CD4-positive, alpha-beta T cell treated with Interleukin-4 for 4 hours (primary cell): ENCODE results near the gene CD93.
A peak's percentile ranks its signal among the peaks of the same experiment; 100 is the strongest.

Source experiments
- DNase-seq: peaks from one replicate; pipeline ENCODE4 v3.0.0-alpha.2; 2020

The CD93 gene

GRCh38 chr20:23119456-23120216 lies 33.5 kb upstream of the CD93 start:
- no peak for DNase-seq

GRCh38 chr20:23118766-23119165 lies 32.6 kb upstream of the CD93 start:
- no peak for DNase-seq

- no peak for DNase-seq
Measured at GRCh38 chr20:23118144-23118543, 32.0 kb upstream of the CD93 start.

- DNase-seq: no peak
Measured at GRCh38 chr20:23117738-23118137, 31.6 kb upstream of the CD93 start.

GRCh38 chr20:23116311-23117089 lies 30.4 kb upstream of the CD93 start:
- DNase-seq: no peak

- DNase-seq: peak; percentile 17
Measured at GRCh38 chr20:23115822-23116221, 29.7 kb upstream of the CD93 start.

GRCh38 chr20:23114448-23115082 lies 28.4 kb upstream of the CD93 start:
- DNase-seq: no peak

- no peak for DNase-seq
Measured at GRCh38 chr20:23114018-23114417, 27.9 kb upstream of the CD93 start.

GRCh38 chr20:23112595-23112994 lies 26.5 kb upstream of the CD93 start:
- DNase-seq: no peak

GRCh38 chr20:23111944-23112342 lies 25.8 kb upstream of the CD93 start:
- no peak for DNase-seq

- no peak for DNase-seq
Measured at GRCh38 chr20:23111307-23111943, 25.3 kb upstream of the CD93 start.

GRCh38 chr20:23108871-23109270 lies 22.7 kb upstream of the CD93 start:
- DNase-seq: no peak

GRCh38 chr20:23107466-23107865 lies 21.3 kb upstream of the CD93 start:
- no peak for DNase-seq

- no peak for DNase-seq
Measured at GRCh38 chr20:23106271-23106851, 20.2 kb upstream of the CD93 start.

GRCh38 chr20:23105193-23105592 lies 19.1 kb upstream of the CD93 start:
- DNase-seq: no peak

GRCh38 chr20:23103284-23104018 lies 17.3 kb upstream of the CD93 start:
- DNase-seq: no peak

GRCh38 chr20:23101696-23102406 lies 15.7 kb upstream of the CD93 start:
- DNase-seq: no peak

- no peak for DNase-seq
Measured at GRCh38 chr20:23100720-23101107, 14.6 kb upstream of the CD93 start.

- no peak for DNase-seq
Measured at GRCh38 chr20:23099791-23100719, 13.9 kb upstream of the CD93 start.
